NCI-H1048 (cell line): ENCODE measurements around the gene SLC2A4.
"Not testable (repeated sequence)": the region's sequence is repeated elsewhere in the genome, so short reads cannot be mapped to it uniquely, and the experiment has no call there.

Experiments used
- DNase-seq: peaks from one replicate; lab custom pipeline; 2025; lab: John Stamatoyannopoulos, UW

The SLC2A4 gene

GRCh38 chr17:7281074-7281952, at the start of gene SLC2A4:
TSS of gene SLC2A4 (plus strand) at chr17:7281718. CDS start at chr17:7281935, 217 bp downstream.
- peak; percentile 94 for DNase-seq

GRCh38 chr17:7232114-7232513, 49.4 kb upstream of the SLC2A4 start:
- no peak for DNase-seq

GRCh38 chr17:7233701-7234082, 47.8 kb upstream of the SLC2A4 start:
- no peak for DNase-seq

- DNase-seq: peak; percentile 83
These were observed 47.2 kb upstream of the SLC2A4 start, which contains the start of gene DVL2 for GRCh38 chr17:7234083-7234951. TSS of gene DVL2 (minus strand) at chr17:7234517. CDS start at chr17:7234262, 255 bp downstream.

- DNase-seq: no peak
These were observed 45.5 kb upstream of the SLC2A4 start for GRCh38 chr17:7235693-7236665.

- no peak for DNase-seq
These were observed 44.7 kb upstream of the SLC2A4 start for GRCh38 chr17:7236808-7237207.

- no peak for DNase-seq
These were observed 44.2 kb upstream of the SLC2A4 start for GRCh38 chr17:7237266-7237760.

GRCh38 chr17:7237761-7238419, 43.6 kb upstream of the SLC2A4 start:
- DNase-seq: no peak

GRCh38 chr17:7238420-7239090, 43.0 kb upstream of the SLC2A4 start:
- no peak for DNase-seq

GRCh38 chr17:7239091-7240027, 42.2 kb upstream of the SLC2A4 start, which contains the start of gene PHF23:
TSS of gene PHF23 (minus strand) at chr17:7239457. CDS start at chr17:7239279, 178 bp downstream.
- peak; percentile 98 for DNase-seq

- no peak for DNase-seq
These were observed 41.1 kb upstream of the SLC2A4 start for GRCh38 chr17:7240375-7240774.

- DNase-seq: no peak
These were observed 40.3 kb upstream of the SLC2A4 start for GRCh38 chr17:7241090-7241733.

GRCh38 chr17:7241783-7242716, 39.5 kb upstream of the SLC2A4 start, which contains the start of gene GABARAP:
TSS of gene GABARAP (minus strand) at chr17:7242449. CDS start at chr17:7242330, 119 bp downstream.
- DNase-seq: peak; percentile 78

GRCh38 chr17:7242717-7243452, 38.6 kb upstream of the SLC2A4 start:
- DNase-seq: peak; percentile 86

GRCh38 chr17:7243453-7243729, 38.1 kb upstream of the SLC2A4 start:
- DNase-seq: no peak

- not testable (repeated sequence) for DNase-seq
These were observed 37.7 kb upstream of the SLC2A4 start for GRCh38 chr17:7243838-7244237.

- no peak for DNase-seq
These were observed 34.7 kb upstream of the SLC2A4 start for GRCh38 chr17:7246779-7247178.
